Measurements from ENCODE around the gene SLC35A4. TPM values are rescaled to one million over a fixed set of nuclear protein-coding genes. Genes with fewer than 3 reads are reported as not detected.

SLC35A4 gene, protein sequence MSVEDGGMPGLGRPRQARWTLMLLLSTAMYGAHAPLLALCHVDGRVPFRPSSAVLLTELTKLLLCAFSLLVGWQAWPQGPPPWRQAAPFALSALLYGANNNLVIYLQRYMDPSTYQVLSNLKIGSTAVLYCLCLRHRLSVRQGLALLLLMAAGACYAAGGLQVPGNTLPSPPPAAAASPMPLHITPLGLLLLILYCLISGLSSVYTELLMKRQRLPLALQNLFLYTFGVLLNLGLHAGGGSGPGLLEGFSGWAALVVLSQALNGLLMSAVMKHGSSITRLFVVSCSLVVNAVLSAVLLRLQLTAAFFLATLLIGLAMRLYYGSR
- total RNA-seq = 10 to 100 TPM; 43.9 to 55.0 TPM
- long read RNA-seq, donor 1, transcript SLC35A4-201 (3 exons, 3,041 nt) = major isoform, 12 of 18 reads
- long read RNA-seq, donor 1, partial matches to known transcripts = 5 of 18 reads
- long read RNA-seq, donor 1, other reads (novel, unspliced or antisense) = 0 of 18 reads
- long read RNA-seq, donor 2, transcript SLC35A4-201 (3 exons, 3,041 nt) = major isoform, 30 of 44 reads
- long read RNA-seq, donor 2, partial matches to known transcripts = 11 of 44 reads
- long read RNA-seq, donor 2, other reads (novel, unspliced or antisense) = 1 of 44 reads

DNA sequence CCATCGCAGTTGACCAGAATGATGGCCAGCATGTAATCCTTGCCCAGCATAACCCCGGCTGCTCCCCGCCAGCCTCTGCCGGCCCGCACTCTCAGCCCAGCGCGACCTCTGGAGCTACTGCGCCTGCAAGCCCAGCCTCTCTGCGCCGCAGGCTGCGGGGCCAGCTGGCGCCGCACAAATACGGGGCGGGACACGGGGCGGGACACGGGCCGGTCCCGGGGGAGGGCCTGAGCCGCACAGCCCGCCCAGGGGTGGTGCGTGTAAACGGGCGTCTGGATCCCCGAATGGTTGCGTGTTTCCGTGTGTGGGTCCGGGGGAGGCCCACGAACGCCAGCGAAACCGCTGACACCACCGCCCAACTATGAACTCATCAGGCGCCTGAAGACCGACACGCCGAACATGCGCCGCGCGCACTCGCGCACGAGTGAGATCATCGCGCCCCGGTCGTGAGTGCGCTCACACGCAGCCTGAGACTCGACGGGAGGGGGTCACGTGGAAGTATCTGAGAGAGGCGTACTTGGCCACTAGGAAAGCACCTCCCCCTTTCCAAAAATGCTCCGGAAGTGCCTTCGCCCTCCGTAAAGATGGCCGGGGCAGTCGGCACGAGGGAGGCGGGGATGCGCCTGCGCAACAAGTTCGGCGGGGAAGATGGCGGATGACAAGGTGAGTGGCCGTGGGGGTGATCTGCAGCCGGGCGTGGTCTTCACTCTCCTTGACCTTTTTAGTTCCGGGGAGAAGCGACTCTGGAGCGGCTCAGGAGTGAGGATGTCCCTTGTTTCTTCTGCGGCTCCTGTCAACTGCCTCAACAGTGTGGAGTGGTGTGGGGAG, at the start of gene SLC35A4, which contains the start of gene APBB3:
SLC35A4 (plus strand) TSS at position 633 of the 828 bp plus-strand sequence. CDS start 2,342 bp downstream, outside the sequence.
APBB3 (minus strand) TSS at position 403 of the 828 bp plus-strand sequence; CDS start at position 50, 353 bp downstream.
- intact Hi-C loops (cut with DNase I) = loop anchor here (5.0 to 10.0 kb wide), 2 partner anchors 70 to 73 kb away; partner anchors contain the start of genes TMCO6 (in 2 of the 2) and CD14 (in 1 of the 2)
- DNase-seq (ENCODE audit: low spot score) = peak; percentile 99

DNA sequence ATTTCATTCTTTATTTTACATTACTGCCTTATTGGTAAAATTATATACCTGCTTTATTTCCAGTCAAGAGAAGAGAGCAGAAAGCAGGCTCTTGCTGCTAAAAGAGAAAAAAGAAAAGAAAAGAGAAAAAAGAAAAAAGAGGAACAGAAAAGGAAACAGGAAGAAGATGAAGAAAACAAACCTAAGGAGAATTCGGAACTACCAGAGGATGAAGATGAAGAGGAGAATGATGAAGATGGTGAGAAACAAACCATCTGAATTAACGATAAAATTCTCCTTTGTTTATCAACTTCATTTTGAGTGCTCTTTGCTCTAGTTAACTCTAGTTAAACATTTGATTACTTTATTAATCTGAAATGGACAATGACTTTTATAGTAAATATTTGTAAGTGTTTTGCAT, 40.6 kb upstream of the SLC35A4 start:
- no peak for DNase-seq (ENCODE audit: low spot score)
- intact Hi-C loops (cut with DNase I) = no loop called here

DNA sequence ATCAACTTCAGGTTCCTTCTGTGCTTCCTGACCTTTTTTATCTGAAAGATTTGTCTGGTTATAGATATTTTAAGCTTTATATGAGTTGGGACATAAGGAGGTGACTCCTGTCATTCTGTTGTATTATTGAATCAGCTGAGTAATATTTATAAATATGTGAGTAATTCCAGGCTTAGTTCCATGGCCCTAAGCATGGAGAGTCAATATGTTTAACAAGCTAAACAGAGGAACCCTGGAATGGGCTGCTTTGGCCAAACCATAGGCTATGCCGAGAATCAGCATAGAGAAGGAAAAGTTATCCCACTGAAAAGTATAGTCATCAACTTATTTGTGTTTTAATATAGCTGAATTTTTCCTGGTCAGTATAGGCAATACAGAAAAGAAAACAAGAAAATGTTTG, 24.4 kb upstream of the SLC35A4 start:
- intact Hi-C loops (cut with DNase I) = no loop called here
- no peak for DNase-seq (ENCODE audit: low spot score)

DNA sequence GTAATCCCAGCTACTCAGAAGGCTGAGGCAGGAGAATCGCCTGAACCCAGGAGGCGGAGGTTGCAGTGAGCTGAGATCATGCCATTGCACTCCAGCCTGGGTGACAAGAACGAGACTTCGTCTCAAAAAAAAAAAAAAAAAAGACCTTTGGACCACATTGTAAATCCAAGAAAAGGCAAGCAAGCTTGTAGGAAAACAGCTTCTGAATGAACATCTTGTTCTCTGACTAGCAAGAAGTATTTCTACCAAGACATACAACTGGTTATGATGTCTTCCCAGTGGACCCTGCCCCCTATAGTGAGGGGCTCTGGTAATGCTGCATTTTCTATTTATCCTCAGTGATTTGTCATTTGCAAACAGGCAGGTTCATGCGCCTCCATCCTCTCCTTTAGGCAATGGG, 21.7 kb upstream of the SLC35A4 start:
- intact Hi-C loops (cut with DNase I) = no loop called here
- DNase-seq (ENCODE audit: low spot score) = no peak

DNA sequence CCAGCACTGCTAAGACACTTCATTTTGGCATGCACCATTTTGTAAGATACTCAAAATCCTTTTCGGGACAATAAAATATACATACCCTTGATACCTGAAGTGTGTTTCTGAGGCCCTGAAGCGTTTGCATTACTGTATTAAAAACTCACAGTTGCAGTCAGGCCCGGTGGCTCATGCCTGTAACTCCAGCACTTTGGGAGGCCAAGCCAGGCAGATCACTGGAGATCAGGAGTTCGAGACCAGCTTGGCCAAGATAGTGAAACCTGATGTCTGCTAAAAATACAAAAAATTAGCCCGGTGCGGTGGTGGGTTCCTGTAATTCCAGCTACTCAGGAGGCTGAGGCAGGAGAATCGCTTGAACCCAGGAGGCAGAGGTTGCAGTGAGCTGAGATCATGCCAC, 19.6 kb upstream of the SLC35A4 start:
- intact Hi-C loops (cut with DNase I) = loop anchor here in 1 of 2 donors (5.0 kb wide), 1 partner anchor 97 kb away; no protein-coding TSS in a partner anchor
- no peak for DNase-seq (ENCODE audit: low spot score)

DNA sequence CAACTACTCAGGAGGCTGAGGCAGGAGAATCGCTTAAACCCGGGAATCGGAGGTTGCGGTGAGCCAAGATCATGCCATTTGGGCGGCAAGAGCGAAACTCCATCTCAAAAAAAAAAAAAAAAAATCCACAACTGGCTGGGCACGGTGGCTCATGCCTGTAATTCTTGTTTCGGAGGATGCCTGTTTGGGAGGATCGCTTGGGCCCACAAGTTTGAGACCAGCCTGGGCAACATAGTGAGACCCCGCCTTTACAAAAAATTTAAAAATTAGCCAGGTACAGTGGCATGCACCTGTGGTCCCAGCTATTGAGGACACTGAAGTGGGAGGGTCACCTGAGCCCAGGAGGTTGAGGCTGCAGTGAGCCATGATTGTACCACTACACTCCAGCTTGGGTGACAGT, 19.0 kb upstream of the SLC35A4 start:
- intact Hi-C loops (cut with DNase I) = loop anchor here in 1 of 2 donors (5.0 kb wide), 1 partner anchor 97 kb away; no protein-coding TSS in a partner anchor

DNA sequence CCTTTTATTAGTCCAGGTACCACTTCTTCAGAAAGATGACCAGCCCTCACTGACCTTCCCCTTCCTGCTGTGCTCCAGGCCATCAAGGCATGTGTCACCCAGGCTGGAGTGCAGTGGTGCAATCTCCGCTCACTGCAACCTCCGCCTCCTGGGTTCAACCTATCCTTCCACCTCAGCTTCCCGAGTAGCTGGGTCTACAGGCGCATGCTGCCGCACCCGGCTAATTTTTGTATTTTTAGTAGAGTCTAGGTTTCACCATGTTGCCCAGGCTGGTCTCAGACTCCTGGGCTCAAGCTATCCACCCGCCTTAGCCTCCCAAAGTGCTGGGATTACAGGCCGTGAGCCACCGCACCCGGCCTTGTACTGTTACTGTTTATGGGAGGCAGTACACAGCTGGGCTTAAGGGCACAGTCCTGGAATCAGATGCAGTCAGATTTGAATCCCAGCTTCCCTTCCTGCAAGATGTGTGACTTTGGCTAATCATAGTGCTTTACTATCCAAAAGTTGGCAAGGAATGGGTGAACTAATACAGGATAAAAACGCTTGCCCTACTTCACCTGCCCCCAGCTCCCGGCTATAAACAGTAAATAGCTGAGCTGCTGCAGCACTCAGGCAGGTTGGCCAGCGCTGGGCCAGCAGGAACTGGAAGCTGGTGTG, 17.6 kb upstream of the SLC35A4 start:
- intact Hi-C loops (cut with DNase I) = loop anchor here in 1 of 2 donors (5.0 kb wide), 1 partner anchor 95 kb away; no protein-coding TSS in a partner anchor

More for the DNA sequence above, 19.0 kb upstream of the SLC35A4 start:
- DNase-seq (ENCODE audit: low spot score) = no peak

DNA sequence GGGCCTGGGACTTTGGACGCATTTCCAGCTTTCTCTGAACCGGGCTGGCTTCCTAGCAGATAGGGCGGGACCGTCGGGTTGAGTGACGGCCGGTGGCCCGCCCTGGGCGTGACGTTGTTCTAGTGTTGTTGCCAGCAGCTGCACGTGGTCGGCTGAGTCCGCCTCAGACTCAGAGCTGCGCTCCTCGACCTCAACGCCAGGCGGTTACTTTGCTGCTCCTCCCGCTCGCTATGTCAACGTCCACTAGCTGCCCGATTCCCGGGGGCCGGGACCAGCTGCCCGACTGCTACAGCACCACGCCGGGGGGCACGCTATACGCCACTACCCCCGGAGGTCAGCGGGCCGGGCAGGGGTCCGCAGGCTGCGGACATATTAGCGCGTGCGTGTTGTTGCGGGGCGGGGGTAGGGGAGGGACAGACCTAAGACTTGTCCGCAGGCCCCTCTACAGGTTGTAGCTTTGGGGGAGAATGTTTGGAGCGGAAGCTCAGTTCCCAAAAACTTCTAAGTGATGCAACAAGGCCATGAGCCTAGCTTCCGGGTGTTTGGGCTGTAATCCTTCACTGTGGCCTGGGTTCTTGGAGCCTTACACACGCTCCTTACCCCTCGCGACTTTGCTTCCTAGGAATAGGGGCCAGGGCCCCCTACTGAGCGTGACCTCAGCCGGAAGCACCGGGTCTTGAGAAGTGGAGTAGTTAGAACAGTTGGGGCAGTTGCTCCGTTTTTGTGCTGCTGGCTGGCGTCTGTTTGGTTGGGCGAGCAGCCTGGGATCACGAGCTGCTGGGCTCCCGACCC, 16.9 kb upstream of the SLC35A4 start, which contains the start of gene EIF4EBP3:
EIF4EBP3 (plus strand) TSS at position 155 of the 792 bp plus-strand sequence; CDS start at position 231, 76 bp downstream.
- DNase-seq (ENCODE audit: low spot score) = peak; percentile 99
- intact Hi-C loops (cut with DNase I) = loop anchor here in 1 of 2 donors (5.0 kb wide), 1 partner anchor 95 kb away; no protein-coding TSS in a partner anchor

More for the DNA sequence above, 17.6 kb upstream of the SLC35A4 start:
- DNase-seq (ENCODE audit: low spot score) = peak; percentile 69

DNA sequence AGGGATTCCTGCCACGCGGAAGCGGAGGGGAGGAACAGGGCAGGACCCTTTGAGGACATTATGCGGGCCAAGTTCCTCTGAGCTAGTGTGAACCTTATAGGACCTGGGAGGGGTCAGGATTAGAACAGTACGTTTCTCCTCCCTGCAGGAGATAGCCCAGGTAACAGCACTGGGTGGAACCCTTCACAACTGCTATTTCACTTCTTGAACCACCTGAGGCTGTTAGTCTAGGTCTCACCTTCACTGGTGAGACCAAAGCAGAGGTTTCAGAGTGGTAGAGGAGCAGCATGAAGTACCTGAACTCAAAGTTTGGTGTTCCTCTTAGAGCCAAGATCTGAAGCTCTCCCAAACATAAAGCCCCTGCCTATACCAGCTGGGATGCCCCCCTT, 16.3 kb upstream of the SLC35A4 start:
- DNase-seq (ENCODE audit: low spot score) = no peak
- intact Hi-C loops (cut with DNase I) = loop anchor here in 1 of 2 donors (5.0 kb wide), 1 partner anchor 94 kb away; no protein-coding TSS in a partner anchor

DNA sequence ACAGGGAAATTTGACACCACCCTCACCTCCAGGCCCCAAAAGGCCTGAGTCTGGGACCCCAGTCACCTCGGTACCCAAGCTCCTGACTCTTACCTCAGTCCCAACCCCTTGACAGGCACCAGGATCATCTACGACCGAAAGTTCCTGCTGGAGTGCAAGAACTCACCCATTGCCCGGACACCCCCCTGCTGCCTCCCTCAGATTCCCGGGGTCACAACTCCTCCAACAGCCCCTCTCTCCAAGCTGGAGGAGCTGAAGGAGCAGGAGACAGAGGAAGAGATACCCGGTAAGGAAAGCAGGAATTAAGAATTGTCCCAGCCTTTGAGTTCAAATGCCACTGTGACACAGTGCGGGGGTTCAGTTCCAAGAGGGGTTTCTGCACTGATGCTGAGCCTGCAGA, 15.8 kb upstream of the SLC35A4 start:
- peak; percentile 43 for DNase-seq (ENCODE audit: low spot score)
- intact Hi-C loops (cut with DNase I) = loop anchor here in 1 of 2 donors (5.0 kb wide), 1 partner anchor 94 kb away; no protein-coding TSS in a partner anchor

DNA sequence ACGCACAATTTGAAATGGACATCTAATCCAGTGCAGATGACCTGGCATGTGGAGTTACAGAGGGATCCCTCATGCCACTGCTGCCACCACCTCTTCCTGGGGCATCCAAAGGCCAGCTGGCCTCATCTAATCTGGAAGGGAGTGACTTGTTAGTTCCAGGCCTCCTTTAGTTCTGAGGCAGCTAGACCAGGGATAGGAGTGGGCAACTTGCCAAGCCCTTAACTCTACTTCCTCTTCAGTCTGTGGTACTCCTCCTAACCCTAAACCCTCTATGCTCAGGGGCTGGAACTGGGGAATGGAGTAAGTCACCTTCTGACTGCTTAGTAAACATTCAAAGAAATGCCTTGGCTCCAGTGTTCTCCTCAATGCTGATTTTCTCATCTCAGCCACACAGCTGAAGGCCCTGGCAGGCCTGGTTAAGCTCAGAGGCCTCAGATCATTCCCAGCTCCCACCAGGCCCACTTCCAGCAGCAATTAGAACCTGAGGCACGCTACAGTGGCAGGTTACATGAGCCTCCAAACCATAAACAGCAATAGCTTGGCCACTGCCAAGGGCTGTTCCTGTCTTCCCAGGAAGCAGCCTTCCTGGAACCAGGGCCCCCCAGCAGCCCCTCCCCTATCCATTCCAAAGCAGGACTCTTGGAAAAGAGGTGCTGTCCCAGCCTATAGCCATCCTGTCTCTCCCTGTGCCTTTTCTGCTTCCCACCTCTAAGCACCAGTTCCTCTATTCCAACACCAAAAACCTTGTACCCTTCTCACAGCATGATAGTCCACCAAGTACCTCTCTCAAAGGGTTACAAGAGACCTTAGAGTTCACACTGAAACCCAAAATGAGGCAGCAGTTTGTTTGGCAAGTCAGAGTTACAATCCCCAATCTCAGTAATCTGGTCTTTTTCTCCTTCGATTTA, 15.1 kb upstream of the SLC35A4 start:
- intact Hi-C loops (cut with DNase I) = loop anchor here in 1 of 2 donors (5.0 kb wide), 1 partner anchor 93 kb away; no protein-coding TSS in a partner anchor
- peak; percentile 69 for DNase-seq (ENCODE audit: low spot score)

DNA sequence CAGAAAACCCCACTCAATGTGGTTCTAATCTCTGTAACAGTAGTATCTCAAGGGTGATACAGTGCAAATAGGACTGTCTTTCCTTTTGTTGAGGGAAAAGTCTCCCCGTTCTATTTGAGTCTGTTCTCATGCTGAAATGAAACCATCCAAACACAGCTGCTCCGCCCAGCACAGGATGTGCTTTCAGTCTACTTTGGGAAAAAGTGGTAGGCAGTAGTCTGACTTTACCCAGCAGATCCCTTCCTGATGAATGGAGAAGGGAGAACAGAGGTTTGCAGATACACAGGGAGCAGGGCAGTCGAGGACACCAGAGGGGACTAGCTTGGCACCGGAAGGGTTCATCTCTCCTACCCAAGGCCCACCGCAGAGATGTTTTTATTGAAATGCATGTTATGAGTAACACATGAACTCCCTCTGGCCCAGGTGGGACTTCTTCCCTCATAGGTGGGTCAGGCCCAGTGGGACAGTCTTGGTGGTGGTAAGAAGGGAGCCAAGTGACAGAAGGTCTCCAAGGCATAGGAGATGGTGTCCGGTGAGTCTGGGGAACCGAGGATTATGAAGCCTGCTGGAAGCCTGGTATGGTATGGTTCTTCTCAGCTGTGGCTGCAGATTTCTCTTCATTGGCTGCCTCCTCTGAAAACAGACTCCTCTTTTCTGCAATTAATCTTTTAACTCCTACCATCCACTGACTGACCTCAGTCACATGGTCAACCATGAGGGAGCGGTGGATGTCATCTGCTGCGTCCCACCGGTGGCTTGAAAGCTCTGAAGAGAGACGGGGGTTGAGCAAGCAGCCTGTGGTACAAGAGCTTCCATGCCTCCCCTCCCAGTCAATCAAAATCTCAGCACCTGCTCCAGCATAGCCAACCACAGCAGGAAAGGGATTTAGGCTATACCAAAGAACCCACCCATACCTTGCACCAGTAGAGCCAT, 14.2 kb upstream of the SLC35A4 start:
- intact Hi-C loops (cut with DNase I) = no loop called here

DNA sequence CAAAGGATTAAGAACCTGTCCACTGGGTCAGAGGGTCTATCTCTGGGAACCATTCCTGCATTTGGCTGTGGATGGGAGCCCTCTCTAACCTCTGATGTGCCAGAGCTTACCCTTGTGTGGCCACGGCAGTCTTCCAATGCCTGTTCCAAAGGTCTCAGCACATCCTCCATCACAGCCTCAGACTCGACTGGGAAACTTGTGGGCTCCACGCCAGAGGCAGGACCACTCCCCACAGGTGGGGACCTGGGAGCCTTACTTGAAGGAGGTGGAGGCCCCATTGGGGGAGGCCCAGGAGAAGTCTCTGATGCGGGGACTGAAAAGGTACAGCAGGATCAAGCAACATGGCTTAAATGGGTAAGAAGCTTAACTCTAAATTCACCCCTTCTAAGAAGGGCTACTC, 12.8 kb upstream of the SLC35A4 start:
- intact Hi-C loops (cut with DNase I) = no loop called here
- peak; percentile 58 for DNase-seq (ENCODE audit: low spot score)

More for the DNA sequence above, 14.2 kb upstream of the SLC35A4 start:
- DNase-seq (ENCODE audit: low spot score) = peak; percentile 49

DNA sequence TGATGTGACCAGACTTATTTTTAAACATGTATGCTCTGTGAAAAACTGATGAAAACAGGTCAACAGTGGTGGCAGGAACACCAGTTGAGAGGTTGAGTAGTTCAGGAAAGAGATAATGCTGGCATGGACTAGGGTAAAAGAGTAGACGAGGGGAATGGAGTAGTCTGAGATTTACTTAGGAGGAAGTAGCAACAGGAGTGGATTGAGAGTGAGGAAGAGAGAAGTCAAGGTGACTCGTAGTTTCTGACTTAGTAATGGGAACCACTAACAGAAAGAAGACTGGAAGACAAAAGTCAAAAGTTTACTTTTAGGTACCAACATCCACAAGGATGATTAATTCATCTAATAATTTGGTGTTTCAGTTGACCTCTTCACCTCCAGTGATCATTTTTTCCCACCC, 11.0 kb upstream of the SLC35A4 start:
- intact Hi-C loops (cut with DNase I) = no loop called here
- no peak for DNase-seq (ENCODE audit: low spot score)

DNA sequence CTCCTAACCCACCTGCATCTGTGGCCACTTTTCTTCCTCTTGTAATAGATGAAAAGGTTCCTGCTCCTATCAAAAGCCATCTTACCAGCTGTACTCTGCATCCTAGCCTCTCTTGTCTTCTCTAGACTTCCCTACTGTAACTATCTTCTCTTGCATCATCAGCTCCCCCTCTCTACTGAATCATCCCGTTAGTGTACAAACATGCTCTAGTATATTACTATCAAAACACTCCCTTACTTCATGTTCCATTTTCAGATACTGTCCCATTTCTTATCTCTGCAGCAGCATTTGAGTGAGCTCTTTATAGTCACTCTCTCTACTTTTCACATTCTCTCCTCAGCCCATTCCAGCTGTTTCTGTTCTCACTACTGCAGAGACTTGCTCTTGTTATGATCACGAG, 10.2 kb upstream of the SLC35A4 start:
- no peak for DNase-seq (ENCODE audit: low spot score)
- intact Hi-C loops (cut with DNase I) = no loop called here
